ENCODE data around the gene SLC38A2.
A peak's percentile ranks its signal among the peaks of the same experiment; 100 is the strongest.

SLC38A2 gene

GRCh38 chr12:46373301-46374296 is 1.0 kb upstream of the SLC38A2 start:
- DNase-seq: peak; percentile 29

GRCh38 chr12:46371718-46372543 is 642 bp downstream of the SLC38A2 start:
- no peak for DNase-seq

GRCh38 chr12:46370792-46371717 is 1.5 kb downstream of the SLC38A2 start:
- DNase-seq: peak; percentile 81

- DNase-seq: no peak
These were observed 2.2 kb downstream of the SLC38A2 start for GRCh38 chr12:46370380-46370734.

- no peak for DNase-seq
These were observed 2.8 kb downstream of the SLC38A2 start for GRCh38 chr12:46369474-46370379.

- DNase-seq: no peak
These were observed 3.5 kb downstream of the SLC38A2 start for GRCh38 chr12:46369095-46369473.

GRCh38 chr12:46368684-46369083 is 3.9 kb downstream of the SLC38A2 start:
- DNase-seq: no peak

- no peak for DNase-seq
These were observed 4.4 kb downstream of the SLC38A2 start for GRCh38 chr12:46368138-46368537.

- DNase-seq: no peak
These were observed 5.1 kb downstream of the SLC38A2 start for GRCh38 chr12:46367351-46368029.

GRCh38 chr12:46366771-46367170 is 5.8 kb downstream of the SLC38A2 start:
- no peak for DNase-seq

GRCh38 chr12:46365951-46366379 is 6.6 kb downstream of the SLC38A2 start:
- no peak for DNase-seq

GRCh38 chr12:46364777-46365580 is 7.6 kb downstream of the SLC38A2 start:
- no peak for DNase-seq

GRCh38 chr12:46364300-46364696 is 8.3 kb downstream of the SLC38A2 start:
- DNase-seq: no peak

GRCh38 chr12:46363582-46364299 is 8.8 kb downstream of the SLC38A2 start:
- no peak for DNase-seq

- no peak for DNase-seq
These were observed 9.5 kb downstream of the SLC38A2 start for GRCh38 chr12:46362895-46363581.

- DNase-seq: no peak
These were observed 10.9 kb downstream of the SLC38A2 start for GRCh38 chr12:46361667-46362034.

GRCh38 chr12:46360908-46361666 is 11.5 kb downstream of the SLC38A2 start:
- DNase-seq: no peak

GRCh38 chr12:46360370-46360769 is 12.2 kb downstream of the SLC38A2 start:
- DNase-seq: no peak

All from KG1 (cell line).